ENCODE data around the gene ABI3BP. TPM values are rescaled to one million over a fixed set of nuclear protein-coding genes. Genes with fewer than 3 reads are reported as not detected.

Gene ABI3BP
- total RNA-seq, 1 experiment from 2014 or later = 0.10 TPM

GRCh38 chr3:100992231-100993012 lies 799 bp downstream of the ABI3BP start:
- DNase-seq (ENCODE audit: low read depth) = no peak
- in situ Hi-C loops (cut with HindIII; ENCODE audit: low pct_unique_long_range_greater_than_20kb, low sequenced_read_pairs) = no loop called here

GRCh38 chr3:100988080-100988479 lies 5.1 kb downstream of the ABI3BP start:
- in situ Hi-C loops (cut with HindIII; ENCODE audit: low pct_unique_long_range_greater_than_20kb, low sequenced_read_pairs) = no loop called here
- DNase-seq (ENCODE audit: low read depth) = no peak

GRCh38 chr3:100984308-100984707 lies 8.9 kb downstream of the ABI3BP start:
- in situ Hi-C loops (cut with HindIII; ENCODE audit: low pct_unique_long_range_greater_than_20kb, low sequenced_read_pairs) = no loop called here
- DNase-seq (ENCODE audit: low read depth) = no peak

GRCh38 chr3:100982710-100983109 lies 10.5 kb downstream of the ABI3BP start:
- DNase-seq (ENCODE audit: low read depth) = no peak
- in situ Hi-C loops (cut with HindIII; ENCODE audit: low pct_unique_long_range_greater_than_20kb, low sequenced_read_pairs) = no loop called here

- no peak for DNase-seq (ENCODE audit: low read depth)
- in situ Hi-C loops (cut with HindIII; ENCODE audit: low pct_unique_long_range_greater_than_20kb, low sequenced_read_pairs) = no loop called here
Measured at GRCh38 chr3:100981164-100981911, 11.9 kb downstream of the ABI3BP start.

- in situ Hi-C loops (cut with HindIII; ENCODE audit: low pct_unique_long_range_greater_than_20kb, low sequenced_read_pairs) = no loop called here
- DNase-seq (ENCODE audit: low read depth) = no peak
Measured at GRCh38 chr3:100978011-100978659, 15.1 kb downstream of the ABI3BP start.

GRCh38 chr3:100976611-100977010 lies 16.6 kb downstream of the ABI3BP start:
- in situ Hi-C loops (cut with HindIII; ENCODE audit: low pct_unique_long_range_greater_than_20kb, low sequenced_read_pairs) = no loop called here
- no peak for DNase-seq (ENCODE audit: low read depth)

GRCh38 chr3:100975714-100976113 lies 17.5 kb downstream of the ABI3BP start:
- in situ Hi-C loops (cut with HindIII; ENCODE audit: low pct_unique_long_range_greater_than_20kb, low sequenced_read_pairs) = no loop called here

GRCh38 chr3:100973594-100973993 lies 19.6 kb downstream of the ABI3BP start:
- no peak for DNase-seq (ENCODE audit: low read depth)
- in situ Hi-C loops (cut with HindIII; ENCODE audit: low pct_unique_long_range_greater_than_20kb, low sequenced_read_pairs) = no loop called here

More at GRCh38 chr3:100975714-100976113, 17.5 kb downstream of the ABI3BP start:
- DNase-seq (ENCODE audit: low read depth) = no peak

GRCh38 chr3:100972867-100973266 lies 20.4 kb downstream of the ABI3BP start:
- in situ Hi-C loops (cut with HindIII; ENCODE audit: low pct_unique_long_range_greater_than_20kb, low sequenced_read_pairs) = no loop called here
- DNase-seq (ENCODE audit: low read depth) = no peak

GRCh38 chr3:100972301-100972844 lies 20.8 kb downstream of the ABI3BP start:
- in situ Hi-C loops (cut with HindIII; ENCODE audit: low pct_unique_long_range_greater_than_20kb, low sequenced_read_pairs) = no loop called here
- no peak for DNase-seq (ENCODE audit: low read depth)

GRCh38 chr3:100971798-100972197 lies 21.4 kb downstream of the ABI3BP start:
- in situ Hi-C loops (cut with HindIII; ENCODE audit: low pct_unique_long_range_greater_than_20kb, low sequenced_read_pairs) = no loop called here
- DNase-seq (ENCODE audit: low read depth) = no peak

GRCh38 chr3:100970477-100970990 lies 22.7 kb downstream of the ABI3BP start:
- no peak for DNase-seq (ENCODE audit: low read depth)
- in situ Hi-C loops (cut with HindIII; ENCODE audit: low pct_unique_long_range_greater_than_20kb, low sequenced_read_pairs) = no loop called here

GRCh38 chr3:100968932-100969906 lies 24.0 kb downstream of the ABI3BP start:
- in situ Hi-C loops (cut with HindIII; ENCODE audit: low pct_unique_long_range_greater_than_20kb, low sequenced_read_pairs) = no loop called here
- no peak for DNase-seq (ENCODE audit: low read depth)

GRCh38 chr3:100966807-100967206 lies 26.4 kb downstream of the ABI3BP start:
- DNase-seq (ENCODE audit: low read depth) = no peak
- in situ Hi-C loops (cut with HindIII; ENCODE audit: low pct_unique_long_range_greater_than_20kb, low sequenced_read_pairs) = no loop called here

GRCh38 chr3:100966049-100966491 lies 27.2 kb downstream of the ABI3BP start:
- in situ Hi-C loops (cut with HindIII; ENCODE audit: low pct_unique_long_range_greater_than_20kb, low sequenced_read_pairs) = no loop called here

GRCh38 chr3:100963041-100963440 lies 30.2 kb downstream of the ABI3BP start:
- DNase-seq (ENCODE audit: low read depth) = no peak
- in situ Hi-C loops (cut with HindIII; ENCODE audit: low pct_unique_long_range_greater_than_20kb, low sequenced_read_pairs) = no loop called here

More at GRCh38 chr3:100966049-100966491, 27.2 kb downstream of the ABI3BP start:
- DNase-seq (ENCODE audit: low read depth) = no peak
